ENCODE data around the gene LRG1. TPM values are rescaled to one million over a fixed set of nuclear protein-coding genes. Genes with fewer than 3 reads are reported as not detected.

Gene LRG1
- total and polyA plus RNA-seq, 2 of the 13 experiments (the other 11 are each of a cell fraction or from before 2014, with no cell fraction given) = 12.0 to 39.3 TPM

GRCh38 chr19:4539693-4540581 is at the start of gene LRG1 (continued):
- TF ChIP-seq MLXIP (CRISPR knock-in tag; IDR thresholded peaks at IDR 0.05; ENCODE audit: borderline replicate concordance) = no peak
- TF ChIP-seq E2F2 (CRISPR knock-in tag; IDR thresholded peaks at IDR 0.05; ENCODE audit: borderline replicate concordance) = no peak
- no peak for TF ChIP-seq ZNF30 (CRISPR knock-in tag; IDR thresholded peaks at IDR 0.05)
- TF ChIP-seq MXD1 (CRISPR knock-in tag; IDR thresholded peaks at IDR 0.05) = no peak; the same call in 1 of the 2 replicates
- no peak for TF ChIP-seq ZNF562 (CRISPR knock-in tag; IDR thresholded peaks at IDR 0.05; ENCODE audit: borderline replicate concordance)
- TF ChIP-seq NR2F1 (CRISPR knock-in tag; IDR thresholded peaks at IDR 0.05) = peak in 1 of 2 experiments; percentile 45; a peak in 2 of 4 replicates
- peak; percentile 88 for TF ChIP-seq NR2F6 (IDR thresholded peaks at IDR 0.05)
- TF ChIP-seq NR2F6 (CRISPR knock-in tag; IDR thresholded peaks at IDR 0.05) = peak; percentile 88
- TF ChIP-seq NAIF1 (CRISPR knock-in tag; IDR thresholded peaks at IDR 0.05; ENCODE audit: borderline replicate concordance) = 0 out of 2 replicates have a peak, but pooled peaks have one; percentile 31
- TF ChIP-seq ZNF775 (CRISPR knock-in tag; IDR thresholded peaks at IDR 0.05; ENCODE audit: borderline replicate concordance) = no peak
- no peak for TF ChIP-seq TCF7L2 (IDR thresholded peaks at IDR 0.05; ENCODE audit: low read depth, low read length)
- peak; percentile 58 for TF ChIP-seq ZNF781 (CRISPR knock-in tag; IDR thresholded peaks at IDR 0.05; ENCODE audit: borderline replicate concordance, not compliant biosample characterization)
- TF ChIP-seq KLF6 (CRISPR knock-in tag; IDR thresholded peaks at IDR 0.05) = peak; percentile 47; the same call in 1 of the 2 replicates
- no peak for TF ChIP-seq TEAD2 (CRISPR knock-in tag; IDR thresholded peaks at IDR 0.05)
- TF ChIP-seq YEATS2 (CRISPR knock-in tag; IDR thresholded peaks at IDR 0.05; ENCODE audit: borderline replicate concordance) = no peak
- TF ChIP-seq TEAD3 (CRISPR knock-in tag; optimal IDR thresholded peaks at IDR 0.05; ENCODE audit: borderline replicate concordance) = peak; percentile 40
- TF ChIP-seq ZNF34 (CRISPR knock-in tag; IDR thresholded peaks at IDR 0.05; ENCODE audit: borderline replicate concordance) = no peak
- TF ChIP-seq ZNF773 (CRISPR knock-in tag; IDR thresholded peaks at IDR 0.05; ENCODE audit: borderline replicate concordance) = no peak
- no peak for TF ChIP-seq HOXA3 (CRISPR knock-in tag; IDR thresholded peaks at IDR 0.05)
- TF ChIP-seq THAP11 (CRISPR knock-in tag; IDR thresholded peaks at IDR 0.05) = peak; percentile 64
- no peak for TF ChIP-seq ZNF704 (CRISPR knock-in tag; IDR thresholded peaks at IDR 0.05; ENCODE audit: borderline replicate concordance)
- TF ChIP-seq ZNF431 (CRISPR knock-in tag; IDR thresholded peaks at IDR 0.05; ENCODE audit: borderline replicate concordance, low read depth) = no peak
- TF ChIP-seq BRD4 (CRISPR knock-in tag; IDR thresholded peaks at IDR 0.05) = no peak
- TF ChIP-seq U2AF1 (optimal IDR thresholded peaks at IDR 0.05; ENCODE audit: low read depth, low read length) = no peak
- TF ChIP-seq CBFB (CRISPR knock-in tag; IDR thresholded peaks at IDR 0.05) = no peak
